Activated naive CD8-positive, alpha-beta T cell treated with anti-CD3 and anti-CD28 coated beads, Interleukin-2, amount 10 ng/mL, durations not matched to agents 7 days and 5 days (primary cell): ENCODE measurements around the gene COG4. TPM values are rescaled to one million over a fixed set of nuclear protein-coding genes. Genes with fewer than 3 reads are reported as not detected.

Experiments used
- ATAC-seq: fragments of 150-1000 bp; cut with Tn5 transposase; one replicate; pipeline ENCODE4 v1.10.0; 2021; ENCODE audit warnings: low read depth, moderate library complexity
- POLR2A ChIA-PET: fragments of 350-600 bp; sonication (Branson Sonifier 250); formaldehyde crosslinking; loops from one replicate; lab custom pipeline; 2021; ENCODE audit warnings: antibody characterized with exemption; lab: Charles Lee
- DNase-seq: peaks from one replicate; pipeline ENCODE4 v3.0.0; 2021
- H3K27ac Mint-ChIP-seq: one replicate; pipeline ENCODE4 v1.8.0; 2022; ENCODE audit warnings: mild to moderate bottlenecking, mixed read lengths
- H3K27me3 Mint-ChIP-seq: one replicate; pipeline ENCODE4 v1.8.0; 2022; ENCODE audit warnings: mild to moderate bottlenecking, moderate library complexity, mixed read lengths
- H3K36me3 Mint-ChIP-seq: one replicate; pipeline ENCODE4 v1.8.0; 2021; ENCODE audit warnings: mild to moderate bottlenecking, mixed read lengths
- H3K4me1 Mint-ChIP-seq: one replicate; pipeline ENCODE4 v1.8.0; 2021; ENCODE audit warnings: mixed read lengths
- H3K4me3 Mint-ChIP-seq: one replicate; pipeline ENCODE4 v1.8.0; 2022; ENCODE audit warnings: mild to moderate bottlenecking, moderate library complexity, mixed read lengths
- H3K9me3 Mint-ChIP-seq: one replicate; pipeline ENCODE4 v1.8.0; 2021; ENCODE audit warnings: mixed read lengths
- total RNA-seq, 2 experiments: library from RNA; stranded (reverse); gene quantifications; one replicate each; pipeline ENCODE4 v1.2.3, GENCODE V29; 2021

Gene COG4
- total RNA-seq, 2 experiments from 2014 or later = 73.8 to 75.3 TPM

DNA sequence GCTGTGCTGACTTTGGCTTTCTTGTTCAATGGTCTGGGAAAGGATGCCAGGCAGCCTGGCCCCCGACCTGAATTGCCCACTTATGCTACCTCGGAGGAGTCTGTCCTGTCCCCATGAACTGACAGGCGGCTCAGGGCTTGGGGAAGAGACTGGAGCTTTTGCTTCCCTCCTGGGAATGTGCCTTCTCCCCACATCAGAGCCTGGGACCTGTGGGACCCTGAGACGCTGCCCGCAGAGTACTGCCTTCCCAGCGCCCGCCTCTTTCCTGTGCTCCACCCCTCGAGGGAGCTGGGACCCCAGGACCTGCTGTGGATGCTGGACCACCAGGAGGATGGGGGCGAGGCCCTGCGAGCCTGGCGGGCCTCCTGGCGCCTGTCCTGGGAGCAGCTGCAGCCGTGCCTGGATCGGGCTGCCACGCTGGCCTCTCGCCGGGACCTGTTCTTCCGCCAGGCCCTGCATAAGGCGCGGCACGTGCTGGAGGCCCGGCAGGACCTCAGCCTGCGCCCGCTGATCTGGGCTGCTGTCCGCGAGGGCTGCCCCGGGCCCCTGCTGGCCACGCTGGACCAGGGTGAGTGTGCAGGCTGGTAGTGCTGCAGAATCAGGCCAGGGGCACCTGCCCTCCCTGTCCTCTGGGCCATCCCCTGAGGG is 50.4 kb downstream of the COG4 start:
- Mint-ChIP-seq H3K27me3 (no peaks in the 10 kb centered on the region), H3K27ac (no peak overlapping the region), H3K36me3 (no peaks in the 10 kb centered on the region), H3K4me3 (no peak overlapping the region), H3K4me1 (peaks cover 9% of the 10 kb centered on the region), H3K9me3 (no peaks in the 10 kb centered on the region)
- ATAC-seq = no peak
- POLR2A ChIA-PET = interaction anchor here (1.1 kb wide), 1 partner anchor 92 kb away, joined by 3 read pairs; no protein-coding TSS in a partner anchor
- DNase-seq = no peak

DNA sequence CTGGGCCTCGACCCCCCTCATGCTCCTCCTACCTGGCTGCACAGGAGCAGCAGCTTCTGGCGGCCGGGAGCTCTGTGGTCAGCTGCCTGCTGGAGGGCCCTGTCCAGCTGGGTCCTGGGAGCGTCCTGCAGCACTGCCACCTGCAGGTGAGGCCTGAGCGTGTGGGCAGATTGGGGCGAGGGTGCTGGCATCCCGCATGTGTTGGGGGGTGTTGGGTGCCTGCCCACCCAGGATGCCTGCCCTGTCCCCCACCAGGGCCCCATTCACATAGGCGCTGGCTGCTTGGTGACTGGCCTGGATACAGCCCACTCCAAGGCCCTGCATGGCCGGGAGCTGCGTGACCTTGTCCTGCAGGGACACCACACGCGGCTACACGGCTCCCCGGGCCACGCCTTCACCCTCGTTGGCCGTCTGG is 52.4 kb downstream of the COG4 start:
- DNase-seq (no peak), ATAC-seq (no peak)
- no peaks in the 10 kb centered on the region for H3K4me1 Mint-ChIP-seq
- no peak overlapping the region for H3K27ac Mint-ChIP-seq
- no peak overlapping the region for H3K4me3 Mint-ChIP-seq
- no peaks in the 10 kb centered on the region for H3K36me3 Mint-ChIP-seq
- H3K9me3 Mint-ChIP-seq = no peaks in the 10 kb centered on the region
- POLR2A ChIA-PET = no interaction called here
- no peaks in the 10 kb centered on the region for H3K27me3 Mint-ChIP-seq

DNA sequence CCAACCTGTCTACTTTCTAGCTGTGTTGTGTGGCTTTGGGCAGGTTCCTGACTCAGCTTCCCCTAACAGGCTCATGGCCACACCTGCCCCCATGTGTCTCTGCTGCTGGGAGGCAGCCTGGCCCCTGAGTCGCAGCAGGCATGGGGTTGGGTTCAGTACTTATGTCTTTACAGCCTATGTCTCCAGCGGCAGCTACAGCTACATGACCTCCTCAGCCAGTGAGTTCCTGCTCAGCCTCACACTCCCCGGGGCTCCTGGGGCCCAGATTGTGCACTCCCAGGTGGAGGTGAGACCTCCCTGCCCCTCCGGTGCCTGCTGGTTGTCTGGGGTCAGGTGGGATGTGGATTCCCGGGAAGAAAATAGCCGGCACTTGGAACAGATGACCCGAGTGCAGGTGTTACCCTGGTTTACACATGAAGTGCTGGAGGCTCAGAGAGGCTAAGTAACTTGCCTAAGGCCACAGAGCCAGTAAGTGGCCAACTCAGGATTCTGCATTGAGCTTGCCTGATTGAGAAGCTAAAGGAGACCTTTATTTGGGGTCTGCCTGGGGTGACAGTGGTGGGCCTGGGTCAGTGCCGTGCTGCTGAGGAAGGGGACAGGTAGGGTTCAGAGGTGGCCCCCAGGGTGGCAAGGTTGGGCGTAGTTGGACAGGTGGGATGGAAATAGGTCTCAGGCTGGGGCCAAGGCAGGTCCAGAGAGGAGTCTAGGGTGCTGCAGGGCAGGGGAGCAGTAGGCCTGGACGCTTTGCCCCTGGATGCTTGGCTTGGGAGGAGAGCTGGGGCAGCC is 53.0 kb downstream of the COG4 start:
- DNase-seq = no peak
- Mint-ChIP-seq H3K27me3 (no peaks in the 10 kb centered on the region), H3K36me3 (no peaks in the 10 kb centered on the region), H3K27ac (no peak overlapping the region), H3K4me1 (no peaks in the 10 kb centered on the region), H3K4me3 (no peak overlapping the region), H3K9me3 (no peaks in the 10 kb centered on the region)
- ATAC-seq = no peak
- POLR2A ChIA-PET = interaction anchor here (0.6 to 1.0 kb wide), 2 partner anchors 15 to 90 kb away, joined by 3 read pairs; no protein-coding TSS in a partner anchor

DNA sequence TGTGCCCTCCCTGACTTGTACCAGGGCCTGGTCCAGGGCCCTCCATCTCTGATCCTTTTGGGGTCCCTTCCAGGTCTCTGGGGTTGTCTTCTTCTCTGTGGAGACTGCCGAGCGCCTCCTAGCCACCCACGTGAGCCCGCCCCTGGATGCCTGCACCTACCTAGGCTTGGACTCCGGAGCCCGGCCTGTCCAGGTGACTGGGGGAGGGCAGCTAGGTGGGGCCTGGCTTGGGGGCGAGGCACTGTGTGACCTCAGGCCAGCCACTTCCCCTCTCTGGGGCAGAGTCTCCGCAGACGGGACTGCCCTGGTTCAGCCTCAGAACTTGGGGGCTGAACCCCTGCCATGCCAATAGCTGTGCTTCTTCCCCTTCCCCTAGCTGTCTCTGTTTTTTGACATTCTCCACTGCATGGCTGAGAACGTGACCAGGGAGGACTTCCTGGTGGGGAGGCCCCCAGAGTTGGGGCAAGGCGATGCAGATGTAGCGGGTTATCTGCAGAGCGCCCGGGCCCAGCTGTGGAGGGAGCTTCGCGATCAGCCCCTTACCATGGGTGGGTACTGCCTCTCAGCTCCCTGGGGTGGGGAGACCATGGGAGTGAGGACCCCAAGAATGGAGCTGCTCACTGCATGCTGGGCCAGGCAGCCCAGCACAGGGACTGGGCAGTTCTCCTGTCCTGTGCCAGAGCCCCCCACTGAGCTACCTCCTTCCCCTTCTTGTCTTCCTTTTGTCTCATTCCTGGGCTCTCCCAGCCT is 54.4 kb downstream of the COG4 start:
- POLR2A ChIA-PET = interaction anchor here (0.6 to 1.4 kb wide), 3 partner anchors 11 to 88 kb away, joined by 3 to 5 read pairs (median 3); no protein-coding TSS in a partner anchor
- no peak overlapping the region for H3K4me3 Mint-ChIP-seq
- no peaks in the 10 kb centered on the region for H3K27me3 Mint-ChIP-seq
- H3K4me1 Mint-ChIP-seq = no peaks in the 10 kb centered on the region
- H3K36me3 Mint-ChIP-seq = peaks cover 4% of the 10 kb centered on the region
- no peaks in the 10 kb centered on the region for H3K9me3 Mint-ChIP-seq
- no peak for ATAC-seq
- no peak overlapping the region for H3K27ac Mint-ChIP-seq
- DNase-seq = no peak

DNA sequence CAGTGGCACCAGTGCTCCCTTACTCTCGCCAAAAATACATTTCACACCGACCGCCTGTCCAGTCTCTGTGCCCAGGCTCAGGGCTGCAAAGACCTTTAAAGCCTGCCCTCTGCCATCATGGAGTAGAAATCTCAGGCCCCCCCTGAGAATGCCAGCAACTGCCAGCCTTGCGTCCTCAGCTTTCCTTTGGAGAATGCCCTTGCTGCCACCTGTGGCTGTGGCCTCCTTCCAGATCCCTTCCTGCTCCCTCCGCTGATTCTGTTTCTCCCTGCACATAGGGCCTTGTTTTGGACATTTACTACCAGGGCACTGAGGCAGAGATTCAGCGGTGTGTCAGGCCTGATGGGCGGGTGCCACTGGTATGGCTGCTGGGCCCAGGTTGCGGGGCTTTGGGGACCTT is 55.7 kb downstream of the COG4 start:
- H3K4me1 Mint-ChIP-seq = no peaks in the 10 kb centered on the region
- H3K9me3 Mint-ChIP-seq = no peaks in the 10 kb centered on the region
- no peak for ATAC-seq
- POLR2A ChIA-PET = no interaction called here
- peaks cover 4% of the 10 kb centered on the region for H3K36me3 Mint-ChIP-seq
- DNase-seq = no peak
- H3K27me3 Mint-ChIP-seq = no peaks in the 10 kb centered on the region
- no peak overlapping the region for H3K4me3 Mint-ChIP-seq
- no peak overlapping the region for H3K27ac Mint-ChIP-seq

DNA sequence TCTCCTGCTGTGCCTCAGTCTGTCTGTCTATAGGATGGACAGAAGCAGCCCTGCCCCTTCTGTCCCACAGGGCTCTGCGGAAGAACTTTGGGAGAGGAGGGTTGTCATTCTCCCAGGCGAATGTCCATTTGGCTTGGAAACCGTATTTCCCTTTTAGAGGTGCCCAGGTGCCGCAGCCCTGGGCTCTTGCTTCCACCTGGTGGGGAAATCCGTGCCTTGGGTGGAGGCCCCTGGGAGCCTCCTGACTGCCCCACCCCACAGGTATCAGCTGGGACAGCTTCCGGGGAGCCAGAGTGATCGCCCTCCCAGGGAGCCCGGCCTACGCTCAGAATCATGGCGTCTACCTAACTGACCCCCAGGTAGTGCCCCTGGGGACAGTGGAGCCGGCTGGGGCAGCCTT is 56.2 kb downstream of the COG4 start:
- Mint-ChIP-seq H3K36me3 (peaks cover 4% of the 10 kb centered on the region), H3K9me3 (no peaks in the 10 kb centered on the region), H3K4me3 (no peak overlapping the region), H3K27ac (no peak overlapping the region), H3K4me1 (no peaks in the 10 kb centered on the region), H3K27me3 (no peaks in the 10 kb centered on the region)
- POLR2A ChIA-PET = interaction anchor here (1.3 kb wide), 1 partner anchor 9 kb away, joined by 3 read pairs; no protein-coding TSS in a partner anchor
- ATAC-seq (no peak), DNase-seq (no peak)

DNA sequence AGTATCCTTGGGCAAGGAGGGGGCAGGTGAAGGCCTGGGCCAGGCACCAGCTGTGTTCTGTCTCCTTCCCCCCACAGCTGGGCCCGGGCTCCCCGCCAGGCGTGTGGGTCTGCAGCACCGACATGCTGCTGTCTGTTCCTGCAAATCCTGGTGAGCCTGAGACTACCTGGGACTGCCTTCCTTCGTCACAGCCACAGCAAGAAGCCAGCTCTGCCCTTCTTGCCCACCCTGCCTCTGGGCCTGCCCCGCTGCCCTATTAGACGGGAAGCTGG is 56.6 kb downstream of the COG4 start:
- H3K4me3 Mint-ChIP-seq = no peak overlapping the region
- H3K36me3 Mint-ChIP-seq = peaks cover 4% of the 10 kb centered on the region
- POLR2A ChIA-PET = interaction anchor here (1.3 kb wide), 1 partner anchor 9 kb away, joined by 3 read pairs; no protein-coding TSS in a partner anchor

DNA sequence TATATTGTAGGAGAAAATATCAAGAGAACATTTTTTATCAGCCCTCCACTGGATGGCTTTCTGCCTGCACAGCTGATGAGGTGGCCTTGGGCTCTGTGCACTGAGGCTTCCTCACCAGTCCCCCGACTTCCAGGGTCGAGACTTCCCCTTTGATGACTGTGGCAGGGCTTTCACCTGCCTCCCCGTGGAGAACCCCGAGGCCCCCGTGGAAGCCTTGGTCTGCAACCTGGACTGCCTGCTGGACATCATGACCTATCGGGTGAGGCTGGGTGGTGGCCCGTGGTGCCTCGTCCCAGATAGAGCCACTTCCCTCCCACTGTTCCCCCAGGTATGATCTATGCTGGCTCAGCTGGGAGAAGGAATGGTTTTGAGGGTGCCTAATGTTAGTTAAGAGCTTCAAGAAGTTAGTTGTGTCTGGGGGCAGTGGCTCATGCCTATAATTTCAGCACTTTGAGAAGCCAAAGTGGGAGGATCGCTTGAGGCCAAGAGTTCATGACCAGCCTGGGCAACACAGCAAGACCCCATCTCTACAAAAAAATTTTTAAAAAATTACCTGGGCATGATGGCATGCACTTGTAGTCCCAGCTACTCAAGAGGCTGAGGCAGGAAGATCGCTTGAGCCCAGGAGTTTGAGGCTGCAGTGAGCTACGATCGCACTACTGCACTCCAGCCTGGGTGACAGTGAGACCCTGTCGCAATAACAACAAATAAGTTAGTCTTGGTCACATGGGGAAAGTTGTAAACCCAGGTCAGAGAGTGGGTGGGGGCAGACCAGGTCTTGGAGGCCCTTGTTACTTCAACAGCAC is 57.2 kb downstream of the COG4 start:
- Mint-ChIP-seq H3K27me3 (no peaks in the 10 kb centered on the region), H3K36me3 (peaks cover 4% of the 10 kb centered on the region), H3K4me1 (peaks cover 1% of the 10 kb centered on the region), H3K4me3 (no peak overlapping the region), H3K9me3 (no peaks in the 10 kb centered on the region), H3K27ac (no peak overlapping the region)
- POLR2A ChIA-PET = interaction anchor here (1.3 kb wide), 1 partner anchor 10 kb away, joined by 3 read pairs; no protein-coding TSS in a partner anchor
- no peak for ATAC-seq
- DNase-seq = no peak

More for the DNA sequence above, 56.6 kb downstream of the COG4 start:
- Mint-ChIP-seq H3K27ac (no peak overlapping the region), H3K4me1 (no peaks in the 10 kb centered on the region), H3K27me3 (no peaks in the 10 kb centered on the region), H3K9me3 (no peaks in the 10 kb centered on the region)
- no peak for ATAC-seq
- DNase-seq = no peak

DNA sequence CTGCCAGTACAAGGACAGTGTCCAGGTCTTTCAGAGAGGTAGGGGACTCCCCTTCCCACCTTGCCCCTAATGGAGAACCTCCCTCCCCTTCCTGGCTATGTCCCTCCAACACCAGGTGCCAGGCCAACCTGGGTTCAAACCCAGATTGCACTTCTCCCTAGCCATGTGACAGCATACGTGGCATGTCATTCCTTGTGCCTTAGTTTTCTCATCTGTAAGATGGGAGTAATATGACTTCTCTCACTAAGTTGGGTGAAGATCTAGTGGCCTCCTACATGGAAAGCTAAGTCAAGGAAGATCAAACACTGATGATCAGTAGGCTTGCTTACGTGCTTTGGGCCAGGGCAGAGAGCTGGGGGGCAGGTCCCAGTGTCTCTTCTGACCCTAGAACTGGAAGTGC is 60.1 kb downstream of the COG4 start:
- H3K36me3 Mint-ChIP-seq = peaks cover 6% of the 10 kb centered on the region
- ATAC-seq = no peak

DNA sequence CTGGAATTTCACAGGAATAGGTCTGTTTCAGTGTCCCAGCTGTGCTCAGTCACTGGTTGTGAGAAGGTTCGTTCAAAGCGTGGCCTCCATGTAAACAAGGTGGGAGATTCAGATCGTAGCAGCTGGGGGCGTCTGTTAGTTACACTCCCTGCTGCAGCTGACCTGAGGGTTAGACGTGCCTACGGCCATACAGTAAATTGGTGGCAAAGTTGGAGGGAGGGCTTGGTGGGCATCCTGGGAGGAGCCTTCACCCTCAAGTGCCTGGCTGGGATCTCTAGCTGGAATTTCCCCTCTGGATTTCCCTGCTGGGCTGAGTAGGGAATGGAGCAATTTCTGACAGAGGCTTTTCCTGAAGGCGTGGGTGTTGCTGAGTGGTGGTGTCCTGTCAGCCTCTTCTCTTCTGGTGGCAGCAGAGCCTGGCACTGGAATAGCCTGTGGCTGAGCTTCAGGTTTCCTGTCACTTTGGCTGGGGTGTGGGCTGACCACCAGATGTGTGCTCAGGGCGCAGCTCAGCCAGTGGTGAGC is 62.6 kb downstream of the COG4 start:
- H3K27ac Mint-ChIP-seq = no peak overlapping the region
- H3K36me3 Mint-ChIP-seq = peaks cover 6% of the 10 kb centered on the region
- DNase-seq = no peak
- H3K27me3 Mint-ChIP-seq = no peaks in the 10 kb centered on the region
- POLR2A ChIA-PET = interaction anchor here (2.4 kb wide), 1 partner anchor 81 kb away, joined by 6 read pairs; no protein-coding TSS in a partner anchor
- peaks cover 9% of the 10 kb centered on the region for H3K4me1 Mint-ChIP-seq
- ATAC-seq = no peak
- no peak overlapping the region for H3K4me3 Mint-ChIP-seq
- no peaks in the 10 kb centered on the region for H3K9me3 Mint-ChIP-seq

More for the DNA sequence above, 60.1 kb downstream of the COG4 start:
- Mint-ChIP-seq H3K27ac (no peak overlapping the region), H3K27me3 (no peaks in the 10 kb centered on the region), H3K4me3 (no peak overlapping the region), H3K4me1 (peaks cover 4% of the 10 kb centered on the region), H3K9me3 (no peaks in the 10 kb centered on the region)
- DNase-seq = no peak
- POLR2A ChIA-PET = no interaction called here

DNA sequence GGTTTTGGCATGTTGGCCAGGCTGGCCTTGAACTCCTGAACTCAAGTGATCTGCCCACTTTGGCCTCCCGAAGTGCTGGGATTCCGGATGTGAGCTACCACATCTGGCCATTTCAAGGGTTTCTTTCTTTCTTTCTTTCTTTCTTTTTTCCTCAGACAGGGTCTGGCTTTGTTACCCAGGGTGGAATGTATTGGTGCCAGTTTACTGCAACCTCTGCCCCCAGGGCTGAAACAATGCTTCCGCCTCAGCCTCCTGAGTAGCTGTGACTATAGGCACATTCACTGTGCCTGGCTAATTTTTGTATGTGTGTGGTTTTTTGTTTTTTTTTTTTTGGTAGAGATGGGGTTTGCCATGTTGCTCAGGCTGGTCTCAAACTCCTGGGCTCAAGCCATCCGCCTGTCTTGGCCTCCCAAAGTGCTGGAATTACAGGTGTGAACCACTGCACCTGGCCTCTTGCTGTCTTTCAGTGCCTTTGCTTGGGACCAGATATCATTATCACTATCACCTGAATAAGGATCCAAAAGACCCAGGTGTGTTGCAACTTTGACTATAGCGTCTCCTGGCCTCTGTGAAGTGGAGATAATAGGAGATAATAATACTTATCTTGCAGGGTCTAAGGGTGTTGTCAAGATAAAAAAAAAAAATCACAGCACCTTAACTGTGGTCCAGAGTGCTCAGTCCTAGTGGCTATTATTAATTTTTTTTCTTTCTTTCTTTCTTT is 65.7 kb downstream of the COG4 start:
- DNase-seq (no peak), ATAC-seq (no peak)
- no peak overlapping the region for H3K4me3 Mint-ChIP-seq
- no peak overlapping the region for H3K27ac Mint-ChIP-seq
- H3K4me1 Mint-ChIP-seq = peaks cover 18% of the 10 kb centered on the region
- no peaks in the 10 kb centered on the region for H3K27me3 Mint-ChIP-seq
- H3K36me3 Mint-ChIP-seq = peaks cover 2% of the 10 kb centered on the region
- POLR2A ChIA-PET = no interaction called here
- no peaks in the 10 kb centered on the region for H3K9me3 Mint-ChIP-seq

DNA sequence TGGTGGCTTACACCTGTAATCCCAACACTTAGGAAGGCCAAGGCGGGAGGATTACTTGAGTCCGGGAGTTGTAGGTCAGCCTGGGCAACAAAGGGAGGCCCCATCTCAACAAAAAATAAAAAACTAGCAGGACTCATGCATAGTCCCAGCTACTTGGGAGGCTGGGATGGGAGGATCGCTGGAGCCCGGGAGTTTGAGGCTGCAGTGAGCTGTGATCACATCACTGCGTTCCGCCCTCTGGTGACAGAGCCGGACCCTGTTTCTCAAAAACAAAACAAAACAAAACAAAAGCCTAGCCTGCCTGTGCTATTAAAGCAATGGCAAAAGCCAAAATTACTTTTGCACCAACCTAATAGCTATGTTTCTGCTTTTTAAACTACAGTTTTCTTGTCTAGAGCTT is 67.4 kb downstream of the COG4 start:
- peak overlapping the region; percentile 89 for H3K4me3 Mint-ChIP-seq
- peaks cover 2% of the 10 kb centered on the region for H3K36me3 Mint-ChIP-seq
- no peaks in the 10 kb centered on the region for H3K27me3 Mint-ChIP-seq
- ATAC-seq = no peak
- POLR2A ChIA-PET = interaction anchor here (0.7 to 0.8 kb wide), 2 partner anchors 14 to 74 kb away, joined by 3 read pairs; no protein-coding TSS in a partner anchor
- H3K4me1 Mint-ChIP-seq = peaks cover 14% of the 10 kb centered on the region
- DNase-seq = no peak
- H3K9me3 Mint-ChIP-seq = no peaks in the 10 kb centered on the region
- no peak overlapping the region for H3K27ac Mint-ChIP-seq
